Tibial artery (tissue), 4 donors: ENCODE results near the gene PYGB.

Experiments used
- DNase-seq, 2 donors: peaks; one replicate each; pipeline ENCODE4 v3.0.0-alpha.2; 2019
- H3K27ac ChIP-seq, 2 donors: fragments of 200-600 bp; sonication (generic) in 1 of 2; 1 replicate in 1 of 2; 2 replicates in 1 of 2; pipeline ENCODE4 v1.5.1; 2018 to 2019; ENCODE audit warnings: mild to moderate bottlenecking in 1 of 2
- H3K27me3 ChIP-seq, 2 donors: fragments of 200-600 bp; sonication (generic) in 1 of 2; one replicate each; pipeline versions ENCODE4 v1.5.1 to v1.6.0; 2016 to 2019
- H3K36me3 ChIP-seq, 3 donors: fragments of 200-600 bp; sonication (generic) in 2 of 3; one replicate each; pipeline ENCODE4 v1.5.1; 2016 to 2019; ENCODE audit warnings: mild to moderate bottlenecking in 2 of 3
- H3K4me1 ChIP-seq, 4 donors: fragments of 200-600 bp; sonication (generic) in 2 of 4; 1 replicate in 3 of 4; 2 replicates in 1 of 4; pipeline ENCODE4 v1.5.1; 2016 to 2019
- H3K4me3 ChIP-seq, 2 donors: fragments of 200-600 bp; sonication (generic) in 1 of 2; 1 replicate in 1 of 2; 2 replicates in 1 of 2; pipeline ENCODE4 v1.5.1; 2018 to 2019; ENCODE audit warnings: mild to moderate bottlenecking in 2 of 2
- H3K9me3 ChIP-seq, 3 donors: fragments of 200-600 bp; sonication (generic) in 1 of 3; one replicate each; pipeline ENCODE4 v1.5.1; 2016 to 2019
- CTCF ChIP-seq, 2 experiments: fragments of 200-600 bp in 1 of 2; fragments of 450-650 bp in 1 of 2; IDR thresholded peaks; one replicate each; pipeline ENCODE4 v1.5.1; 2017 to 2019; ENCODE audit warnings: antibody characterized with exemption in 2 of 2, mild to moderate bottlenecking in 1 of 2, moderate library complexity in 1 of 2
- intact Hi-C: fragments of 100-400 bp; cut with DNase I; formaldehyde crosslinking; loops from one replicate; pipeline ENCODE4 v1.15.0; 2023; ENCODE audit warnings: low total_unique reads

Gene PYGB

GRCh38 chr20:25220810-25221591 is 26.9 kb upstream of the PYGB start:
- Histone ChIP-seq H3K4me1 (peaks cover 0 to 10% (median 3%) of the 10 kb centered on the region in 4 donors), H3K27me3 (no peaks in the 10 kb centered on the region), H3K4me3 (no peak overlapping the region), H3K36me3 (peaks cover 30 to 88% (median 40%) of the 10 kb centered on the region in 3 donors), H3K9me3 (no peaks in the 10 kb centered on the region), H3K27ac (peak overlapping the region in 1 of 2 donors; percentile 26)
- TF ChIP-seq CTCF (IDR thresholded peaks at IDR 0.05), result no peak
- intact Hi-C loops, result no loop called here
- DNase-seq, result peak; percentile 12 to 64

GRCh38 chr20:25221592-25222460 is 26.1 kb upstream of the PYGB start:
- Histone ChIP-seq H3K36me3 (peaks cover 26 to 80% (median 32%) of the 10 kb centered on the region in 3 donors), H3K9me3 (no peaks in the 10 kb centered on the region), H3K27ac (peak overlapping the region; percentile 26 to 30), H3K27me3 (no peaks in the 10 kb centered on the region), H3K4me3 (no peak overlapping the region), H3K4me1 (peaks cover 0 to 18% (median 11%) of the 10 kb centered on the region in 4 donors)
- intact Hi-C loops, result no loop called here
- peak; percentile 64 to 76 for DNase-seq
- TF ChIP-seq CTCF (IDR thresholded peaks at IDR 0.05), result no peak

DNA sequence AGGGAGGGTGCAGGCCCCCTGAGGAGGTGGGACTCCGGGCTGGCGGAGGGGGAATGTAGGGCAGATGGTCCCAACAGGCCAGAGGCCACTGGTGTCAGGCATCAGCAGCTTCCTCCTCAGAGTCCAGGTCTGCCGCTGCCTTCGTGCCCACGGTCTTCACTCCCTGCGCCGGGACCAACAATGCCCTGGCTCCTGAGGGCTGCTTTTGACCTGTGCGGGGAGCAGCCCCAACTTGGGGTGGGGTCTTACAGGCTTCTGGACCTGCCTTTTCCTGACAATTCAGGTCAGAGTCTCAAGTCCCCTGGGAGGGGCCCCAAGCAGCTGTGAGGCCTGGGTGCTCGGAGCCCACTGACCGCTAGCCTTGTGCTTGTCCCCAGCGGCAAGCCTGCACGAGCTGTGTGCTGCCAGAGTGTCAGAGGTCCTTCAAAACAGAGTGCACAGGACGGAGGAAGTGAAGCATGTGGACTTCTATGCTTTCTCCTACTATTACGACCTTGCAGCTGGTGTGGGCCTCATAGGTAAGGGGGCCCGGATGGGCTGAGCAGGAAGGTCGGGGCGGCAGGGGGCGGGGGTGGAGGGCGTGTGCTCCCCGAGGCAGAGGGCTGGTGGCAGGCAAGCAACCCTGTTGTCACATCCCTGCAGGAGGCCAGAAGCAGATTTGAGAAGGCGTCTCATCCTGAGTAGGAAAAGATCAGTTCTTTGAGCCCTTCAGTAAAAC is 25.3 kb upstream of the PYGB start:
- peak overlapping the region; percentile 26 to 30 for H3K27ac ChIP-seq
- H3K27me3 ChIP-seq, result no peaks in the 10 kb centered on the region
- H3K4me1 ChIP-seq, result peaks cover 0 to 26% (median 19%) of the 10 kb centered on the region in 4 donors
- TF ChIP-seq CTCF (IDR thresholded peaks at IDR 0.05), result no peak
- no peaks in the 10 kb centered on the region for H3K9me3 ChIP-seq
- no peak overlapping the region for H3K4me3 ChIP-seq
- H3K36me3 ChIP-seq, result peaks cover 18 to 72% (median 24%) of the 10 kb centered on the region in 3 donors
- intact Hi-C loops, result no loop called here
- DNase-seq, result peak; percentile 19 to 64

GRCh38 chr20:25223179-25223661 is 24.7 kb upstream of the PYGB start:
- Histone ChIP-seq H3K36me3 (peaks cover 14 to 66% (median 18%) of the 10 kb centered on the region in 3 donors), H3K9me3 (no peaks in the 10 kb centered on the region), H3K4me1 (peaks cover 0 to 32% (median 23%) of the 10 kb centered on the region in 4 donors), H3K4me3 (no peak overlapping the region), H3K27ac (peak overlapping the region in 1 of 2 donors; percentile 26), H3K27me3 (no peaks in the 10 kb centered on the region)
- TF ChIP-seq CTCF (IDR thresholded peaks at IDR 0.05), result no peak
- DNase-seq, result peak in 1 of 2 donors; percentile 56
- intact Hi-C loops, result no loop called here
